Lower lobe of right lung (tissue), 2 donors: ENCODE data around the gene TLCD5. TPM values are rescaled to one million over a fixed set of nuclear protein-coding genes. Genes with fewer than 3 reads are reported as not detected.

Source experiments
- ATAC-seq, 2 donors: fragments of 200-7000 bp; cut with Tn5 transposase; one replicate each; pipeline ENCODE4 v1.9.1; 2020 to 2022; ENCODE audit warnings: mild to moderate bottlenecking in 2 of 2, moderate library complexity in 2 of 2
- DNase-seq: peaks from one replicate; pipeline ENCODE4 v3.0.0-alpha.2; 2020
- H3K27ac ChIP-seq: fragments of 200-600 bp; one replicate; pipeline ENCODE4 v1.8.0; 2022
- H3K27me3 ChIP-seq: fragments of 200-600 bp; one replicate; pipeline ENCODE4 v1.8.0; 2022; ENCODE audit warnings: low read depth
- H3K36me3 ChIP-seq: fragments of 200-600 bp; one replicate; pipeline ENCODE4 v1.8.0; 2022; ENCODE audit warnings: mild to moderate bottlenecking
- H3K4me1 ChIP-seq: fragments of 200-600 bp; one replicate; pipeline ENCODE4 v1.8.0; 2022
- H3K4me3 ChIP-seq: fragments of 200-600 bp; one replicate; pipeline ENCODE4 v1.8.0; 2022; ENCODE audit warnings: mild to moderate bottlenecking
- H3K9me3 ChIP-seq: fragments of 200-600 bp; one replicate; pipeline ENCODE4 v1.8.0; 2022
- CTCF ChIP-seq: fragments of 200-600 bp; IDR thresholded peaks from one replicate; pipeline ENCODE4 v1.8.0; 2022; ENCODE audit warnings: antibody characterized with exemption, mild to moderate bottlenecking
- intact Hi-C: fragments of 100-400 bp; cut with DNase I; formaldehyde crosslinking; loops from one replicate; pipeline ENCODE4 v1.11.0; 2022
- total RNA-seq: library from RNA; stranded (reverse); fragmentation: NEBNext Ultra II Directional; extraction: Animal tissue kit (Norgen Biotek cat#: 25700); gene quantifications from one replicate; pipeline ENCODE4 v1.2.1, GENCODE V29; 2021
- donor health status: DM: no; HTN: yes; CAD: no; lungs with severe emphysema.

TLCD5 gene
- total RNA-seq, 1 donor from 2014 or later = 3.5 TPM

- intact Hi-C loops = no loop called here
- H3K27ac ChIP-seq = no peak overlapping the region
- ATAC-seq (peak in 1 of 2 donors; percentile 19), DNase-seq (no peak)
- peaks cover 26% of the 10 kb centered on the region for H3K4me1 ChIP-seq
- H3K36me3 ChIP-seq = no peaks in the 10 kb centered on the region
- no peaks in the 10 kb centered on the region for H3K27me3 ChIP-seq
- H3K4me3 ChIP-seq = no peak overlapping the region
- H3K9me3 ChIP-seq = no peaks in the 10 kb centered on the region
- no peak for TF ChIP-seq CTCF
Observed at GRCh38 chr11:120352405-120352804, 27.3 kb downstream of the TLCD5 start.

GRCh38 chr11:120354068-120354467 lies 29.0 kb downstream of the TLCD5 start:
- Histone ChIP-seq H3K27ac (no peak overlapping the region), H3K27me3 (no peaks in the 10 kb centered on the region), H3K9me3 (no peaks in the 10 kb centered on the region), H3K36me3 (no peaks in the 10 kb centered on the region), H3K4me1 (peaks cover 16% of the 10 kb centered on the region), H3K4me3 (no peak overlapping the region)
- ATAC-seq (peak in 1 of 2 donors; percentile 47), DNase-seq (no peak)
- intact Hi-C loops = no loop called here
- TF ChIP-seq CTCF = no peak

DNA sequence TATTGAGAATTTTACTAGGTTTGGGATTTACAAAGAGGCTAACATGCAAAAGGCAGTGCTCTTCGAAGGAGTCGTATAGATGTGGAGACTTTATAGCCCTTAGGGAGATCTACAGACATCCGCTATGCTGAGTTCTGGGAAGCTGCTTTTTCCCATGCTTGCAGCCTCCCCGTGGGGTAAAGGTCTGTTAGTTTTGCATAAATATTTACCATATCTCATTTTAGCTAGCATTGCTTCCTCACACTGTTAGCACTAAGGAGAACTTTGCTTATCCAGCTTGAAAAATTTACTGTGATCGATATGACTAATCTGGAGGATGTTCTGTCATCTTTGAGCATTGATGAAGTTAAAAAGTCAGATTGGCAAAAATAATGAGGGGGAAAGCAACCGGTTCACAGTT lies 29.7 kb downstream of the TLCD5 start:
- H3K9me3 ChIP-seq = no peaks in the 10 kb centered on the region
- TF ChIP-seq CTCF = no peak
- H3K4me1 ChIP-seq = peaks cover 16% of the 10 kb centered on the region
- H3K27ac ChIP-seq = no peak overlapping the region
- DNase-seq (no peak), ATAC-seq (no peak)
- intact Hi-C loops = no loop called here
- H3K36me3 ChIP-seq = no peaks in the 10 kb centered on the region
- no peaks in the 10 kb centered on the region for H3K27me3 ChIP-seq
- no peak overlapping the region for H3K4me3 ChIP-seq

- intact Hi-C loops = no loop called here
- peaks cover 18% of the 10 kb centered on the region for H3K4me1 ChIP-seq
- no peak for ATAC-seq
- H3K27ac ChIP-seq = no peak overlapping the region
- H3K4me3 ChIP-seq = no peak overlapping the region
- H3K36me3 ChIP-seq = no peaks in the 10 kb centered on the region
- no peak for TF ChIP-seq CTCF
- no peaks in the 10 kb centered on the region for H3K9me3 ChIP-seq
- no peak for DNase-seq
- no peaks in the 10 kb centered on the region for H3K27me3 ChIP-seq
Observed at GRCh38 chr11:120357620-120358019, 32.5 kb downstream of the TLCD5 start.

DNA sequence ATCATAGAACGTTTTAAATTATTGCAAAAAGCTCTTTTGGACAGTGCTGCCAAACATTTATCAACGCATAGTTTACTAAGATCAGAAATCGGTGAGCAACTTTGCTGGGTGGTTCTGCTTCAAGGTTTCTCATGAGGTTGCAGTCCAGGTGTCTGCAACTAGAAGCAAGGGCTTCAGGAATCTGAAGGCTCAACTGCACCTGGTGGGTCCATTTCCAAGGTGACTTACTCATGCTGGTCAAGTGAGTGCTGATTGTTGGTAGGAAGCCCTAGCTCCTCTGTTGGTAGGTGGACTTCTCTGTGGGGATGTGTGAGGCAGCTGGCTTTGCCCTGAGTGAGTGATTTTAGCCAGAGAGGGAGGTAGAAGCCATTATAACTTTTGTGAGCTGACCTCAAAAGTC lies 33.6 kb downstream of the TLCD5 start:
- Histone ChIP-seq H3K27ac (no peak overlapping the region), H3K4me3 (no peak overlapping the region), H3K4me1 (peaks cover 18% of the 10 kb centered on the region), H3K36me3 (no peaks in the 10 kb centered on the region), H3K27me3 (no peaks in the 10 kb centered on the region), H3K9me3 (no peaks in the 10 kb centered on the region)
- ATAC-seq (no peak), DNase-seq (no peak)
- intact Hi-C loops = no loop called here
- no peak for TF ChIP-seq CTCF

DNA sequence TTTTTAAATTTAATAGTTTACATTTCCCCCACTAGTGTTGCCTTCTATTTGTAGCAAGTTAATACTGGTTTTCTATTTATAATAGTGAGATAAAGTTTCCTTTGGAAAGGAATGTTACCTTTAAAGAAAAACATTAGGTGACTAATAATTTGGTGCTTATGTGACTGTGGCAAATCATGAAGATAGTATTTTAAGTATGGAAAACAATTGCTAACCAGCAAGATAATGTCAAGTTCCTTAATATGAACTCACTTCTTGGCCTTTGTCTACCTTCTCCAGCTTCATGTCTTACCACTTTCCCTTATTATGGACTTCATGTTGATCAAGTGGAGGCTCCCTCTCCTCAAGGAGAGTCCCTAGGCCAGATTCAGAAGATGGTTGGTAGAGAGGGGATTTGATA lies 38.3 kb downstream of the TLCD5 start:
- TF ChIP-seq CTCF = no peak
- Histone ChIP-seq H3K36me3 (no peaks in the 10 kb centered on the region), H3K4me3 (no peak overlapping the region), H3K4me1 (peaks cover 9% of the 10 kb centered on the region), H3K27me3 (no peaks in the 10 kb centered on the region), H3K9me3 (no peaks in the 10 kb centered on the region), H3K27ac (no peak overlapping the region)
- intact Hi-C loops = no loop called here
- DNase-seq (no peak), ATAC-seq (no peak)
